ENCODE results near the gene PPM1B.
A peak's percentile ranks its signal among the peaks of the same experiment; 100 is the strongest.
"Not testable (repeated sequence)": the region's sequence is repeated elsewhere in the genome, so short reads cannot be mapped to it uniquely, and the experiment has no call there.

PPM1B gene

DNA sequence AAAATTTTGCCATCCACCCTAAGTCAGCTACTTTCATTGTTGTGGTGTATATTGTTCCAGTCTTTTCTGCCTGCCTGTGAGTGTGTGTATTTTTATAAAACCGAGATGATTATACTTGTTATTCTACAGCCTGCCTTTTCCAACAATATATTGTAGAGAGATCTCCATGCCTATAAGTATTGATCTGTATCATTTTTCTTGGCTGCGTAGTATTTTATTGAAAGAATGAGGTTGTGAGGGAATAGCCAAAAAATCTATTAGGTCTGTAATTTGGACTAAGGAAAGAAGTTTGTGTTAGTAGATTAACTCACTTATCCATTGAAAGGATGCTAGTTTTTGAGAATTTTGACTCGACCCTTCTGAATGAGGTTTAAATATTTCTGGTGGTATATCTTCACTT is 34.9 kb downstream of the PPM1B start:
- no peak for DNase-seq

DNA sequence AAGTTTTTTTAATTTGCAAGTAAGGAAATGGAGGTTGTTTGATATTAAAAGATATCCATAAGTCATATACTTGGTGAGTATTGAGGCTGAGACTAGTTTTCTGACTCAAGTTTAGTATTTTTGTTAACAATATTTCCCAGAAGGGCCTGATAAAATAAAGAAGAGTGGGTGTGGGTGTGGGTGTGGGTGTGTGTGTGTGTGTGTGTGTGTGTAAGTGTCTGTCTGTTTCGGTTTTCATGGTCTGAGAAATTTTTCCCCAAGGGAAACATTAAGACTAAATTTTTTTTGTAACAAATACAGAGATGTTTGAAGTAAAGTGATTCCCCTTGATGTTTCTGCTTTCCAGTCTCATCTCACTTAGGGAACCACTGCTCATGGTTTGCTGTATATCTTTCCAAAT is 36.5 kb downstream of the PPM1B start:
- no peak for DNase-seq

DNA sequence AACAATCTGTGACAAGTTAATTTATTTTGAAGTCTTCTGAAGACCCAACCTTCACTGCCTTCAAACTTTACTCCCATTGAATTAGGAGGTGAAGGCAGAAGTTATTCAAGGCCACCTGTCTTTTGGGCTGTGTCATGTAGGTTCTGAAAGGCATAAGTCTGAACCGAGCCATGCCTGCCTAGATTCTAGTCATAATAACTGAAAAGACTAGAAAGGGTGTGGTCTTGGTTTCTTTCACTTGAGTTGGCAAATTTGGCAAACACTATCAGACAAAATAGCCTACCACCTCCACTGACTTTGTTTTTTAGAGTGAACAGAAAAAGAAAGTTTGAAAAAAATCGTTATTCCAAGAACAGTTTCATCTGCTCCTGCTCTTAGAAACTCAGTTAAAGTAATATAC is 38.4 kb downstream of the PPM1B start:
- DNase-seq: no peak

DNA sequence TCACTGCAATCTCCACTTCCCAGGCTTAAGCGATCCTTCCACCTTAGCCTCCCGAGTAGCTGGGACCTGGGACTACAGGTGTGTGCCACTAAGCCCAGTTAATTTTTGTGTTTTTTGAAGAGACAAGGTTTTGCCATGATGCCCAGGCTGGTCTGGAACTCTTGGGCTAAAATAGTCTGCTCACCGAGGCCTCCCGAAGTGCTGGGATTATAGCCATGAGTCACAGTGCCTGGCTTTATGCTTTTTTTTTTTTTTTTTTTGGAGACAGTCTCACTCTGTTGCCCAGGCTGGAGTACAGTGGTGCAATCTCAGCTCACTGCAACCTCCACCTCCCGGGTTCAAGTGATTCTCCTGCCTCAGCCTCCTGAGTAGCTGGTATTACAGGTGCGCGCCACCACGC is 39.0 kb downstream of the PPM1B start:
- DNase-seq: not testable (repeated sequence)

DNA sequence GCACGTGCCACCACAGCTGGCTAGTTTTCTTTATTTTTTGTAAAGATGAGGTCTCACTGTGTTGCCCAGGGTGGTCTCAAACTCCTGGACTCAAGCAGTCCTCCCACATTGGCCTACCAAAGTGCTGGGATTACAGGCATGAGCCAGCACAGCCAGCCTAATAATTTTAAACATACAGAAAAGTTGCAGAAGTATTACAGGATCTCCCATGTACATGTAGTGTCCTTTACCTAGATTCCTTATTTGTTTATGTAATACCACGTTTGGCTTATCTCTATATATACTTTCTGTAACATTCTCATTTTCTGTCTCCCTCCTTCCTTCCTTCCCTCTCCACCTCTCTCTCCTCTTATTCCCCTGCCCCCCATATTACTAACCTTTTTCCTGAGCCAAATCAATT is 41.7 kb downstream of the PPM1B start:
- DNase-seq: no peak

DNA sequence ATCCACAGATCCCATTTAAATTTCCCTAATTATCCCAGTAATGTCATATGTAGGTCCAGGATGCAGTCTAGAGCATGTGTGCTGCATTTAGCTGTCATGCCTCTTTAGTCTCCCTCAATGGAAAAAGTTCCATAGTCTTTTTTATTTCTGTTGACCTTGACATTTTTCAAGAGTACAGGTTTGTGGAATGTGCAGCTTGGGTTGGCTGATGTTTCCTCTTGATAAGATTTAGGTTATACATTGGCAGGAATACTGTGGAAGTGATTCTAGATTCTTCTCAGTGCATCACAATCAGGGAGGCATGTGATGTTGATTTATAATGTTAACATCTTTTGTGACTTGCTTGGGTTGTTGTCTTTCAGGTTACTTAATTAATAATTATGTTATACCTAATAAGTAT is 42.5 kb downstream of the PPM1B start:
- DNase-seq: no peak

DNA sequence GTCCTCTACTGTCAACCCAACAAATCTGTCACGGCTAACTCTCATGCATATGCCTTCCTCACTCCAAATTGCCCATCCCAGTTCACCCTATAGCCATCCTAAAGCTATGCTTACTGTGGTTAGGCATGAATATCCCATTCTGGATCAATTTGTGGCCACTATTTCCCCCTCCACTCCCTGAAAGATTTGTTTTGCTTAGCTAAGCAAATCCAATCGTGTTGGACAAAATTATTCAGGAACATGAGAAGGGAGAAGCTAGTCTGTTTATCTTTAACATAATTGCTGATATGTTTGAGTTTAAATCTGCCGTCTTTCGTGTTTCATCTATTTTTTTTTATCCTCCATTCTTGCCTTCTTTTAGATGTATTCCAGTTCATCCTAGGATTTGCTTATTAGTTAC is 43.6 kb downstream of the PPM1B start:
- DNase-seq: no peak

DNA sequence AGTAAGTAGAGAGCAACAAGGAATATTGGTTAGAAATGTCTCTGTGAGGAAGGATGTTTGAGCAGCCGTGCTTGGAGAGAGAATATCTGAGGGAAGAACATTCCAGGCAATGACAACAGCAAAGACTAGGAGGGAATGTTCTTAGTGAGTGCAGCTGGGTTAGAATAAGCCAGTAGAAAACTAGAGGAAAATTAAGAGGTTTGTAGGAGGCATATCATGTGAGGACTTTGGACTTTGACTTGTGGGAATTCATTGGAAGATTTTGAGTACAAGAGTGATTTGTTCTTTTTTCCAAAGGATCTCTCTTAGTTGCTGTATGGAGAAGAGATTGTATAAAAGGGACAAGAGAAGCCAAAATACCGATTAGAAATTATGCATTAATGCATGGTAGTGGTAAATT is 47.2 kb downstream of the PPM1B start:
- no peak for DNase-seq

DNA sequence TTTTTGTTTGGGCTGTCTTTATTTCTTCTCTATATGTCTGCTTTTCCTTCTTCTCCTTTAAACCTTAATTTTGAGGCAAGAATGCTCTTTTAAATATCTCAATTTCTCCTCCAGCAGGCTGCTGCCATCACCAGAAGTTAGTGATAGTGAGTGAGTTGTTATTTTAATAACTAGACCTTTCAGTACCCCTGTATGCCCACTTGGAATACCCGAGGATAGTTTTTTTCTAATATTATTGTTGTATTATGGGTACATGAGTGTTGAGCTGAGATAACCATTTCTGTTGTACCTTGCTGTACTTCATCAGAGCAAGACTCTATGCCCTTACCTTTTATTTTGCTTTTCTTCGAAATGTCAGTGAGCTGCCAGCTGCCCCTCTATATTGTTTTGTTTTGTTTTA is 50.1 kb downstream of the PPM1B start:
- no peak for DNase-seq

DNA sequence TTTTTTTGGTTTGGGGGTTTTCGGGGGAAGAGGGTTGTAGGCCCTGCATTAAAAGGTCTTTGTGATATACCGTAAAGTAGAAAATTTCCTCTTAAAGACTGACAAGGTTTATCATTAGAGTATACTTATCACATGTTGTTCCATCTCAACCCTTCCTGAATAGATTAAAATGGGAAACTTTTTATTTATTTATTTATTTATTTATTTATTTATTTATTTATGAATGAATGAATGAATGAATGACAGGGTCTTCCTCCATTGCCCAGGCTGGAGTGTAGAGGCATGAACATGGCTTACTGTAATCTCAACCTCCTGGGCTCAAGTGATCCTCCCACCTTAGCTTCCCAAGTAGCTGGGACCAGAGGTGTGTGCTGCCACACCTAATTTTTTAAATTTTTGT is 58.1 kb downstream of the PPM1B start:
- DNase-seq: no peak

DNA sequence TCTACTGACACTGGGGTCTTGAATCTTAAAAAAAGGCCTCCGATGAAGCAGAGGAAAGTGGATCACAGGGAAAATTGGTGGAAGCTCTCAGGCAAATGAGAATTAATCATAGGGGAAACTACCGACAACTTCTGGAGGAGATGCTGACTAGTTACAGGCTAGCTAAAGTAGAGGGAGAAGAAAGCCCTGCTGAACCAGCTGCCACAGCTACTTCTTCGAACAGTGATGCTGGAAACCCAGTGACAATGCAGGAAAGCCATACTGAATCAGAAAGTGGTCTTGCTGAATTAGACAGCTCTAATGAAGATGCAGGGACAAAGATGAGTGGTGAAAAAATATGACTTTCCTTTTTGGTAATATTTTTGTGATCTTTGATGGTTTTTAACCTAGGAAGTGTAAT is 61.7 kb downstream of the PPM1B start:
- no peak for DNase-seq

DNA sequence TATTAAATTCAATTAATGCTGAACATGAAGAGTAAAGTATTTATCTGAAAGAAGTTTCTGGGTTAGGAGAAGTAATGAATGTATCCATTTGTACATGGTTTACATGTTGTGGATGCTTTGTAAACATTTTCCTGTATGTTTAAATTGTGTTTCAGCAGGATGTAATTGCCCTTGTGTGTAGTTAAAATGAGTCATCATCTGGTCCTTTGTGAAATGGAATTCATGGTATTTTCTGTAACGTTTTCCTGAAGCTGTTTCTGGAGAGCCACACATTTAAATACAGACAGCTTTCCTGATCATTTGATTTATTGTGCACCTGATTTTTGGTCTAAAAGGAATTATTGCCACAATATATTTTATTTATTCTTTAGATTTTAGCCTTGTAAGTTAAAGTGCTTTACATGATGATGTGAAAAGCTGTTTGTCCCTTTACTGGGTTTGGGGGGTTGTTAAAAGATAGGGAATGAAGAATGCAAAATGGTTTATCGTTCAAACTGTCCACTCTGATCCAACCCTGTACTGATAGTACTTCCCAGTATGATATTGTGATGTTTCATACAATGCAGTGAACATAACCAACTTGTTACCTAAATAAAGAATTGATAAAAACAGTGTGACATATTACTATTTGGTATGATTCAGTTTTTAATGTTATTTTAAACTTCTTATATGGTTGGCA is 64.9 kb downstream of the PPM1B start:
- peak; percentile 55 for DNase-seq

DNA sequence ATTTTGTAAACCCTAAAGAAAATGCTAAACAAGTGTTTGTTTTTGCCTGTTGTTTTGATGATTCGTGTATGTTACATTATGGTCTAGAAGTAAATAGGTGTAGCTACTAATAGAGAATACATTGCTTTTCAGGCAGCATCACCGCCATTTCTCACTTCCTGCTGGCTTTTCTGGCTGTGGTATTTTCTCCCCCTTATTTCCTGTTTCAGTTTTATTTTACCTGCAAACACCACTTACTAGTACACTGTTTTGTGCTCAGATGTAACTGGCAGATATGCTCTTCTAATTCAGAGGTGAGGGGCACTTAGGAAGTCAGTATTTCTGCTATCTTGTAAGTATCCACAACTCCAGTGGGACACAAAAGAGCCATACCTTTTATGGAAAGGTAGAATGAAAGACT is 68.5 kb downstream of the PPM1B start:
- DNase-seq: no peak

DNA sequence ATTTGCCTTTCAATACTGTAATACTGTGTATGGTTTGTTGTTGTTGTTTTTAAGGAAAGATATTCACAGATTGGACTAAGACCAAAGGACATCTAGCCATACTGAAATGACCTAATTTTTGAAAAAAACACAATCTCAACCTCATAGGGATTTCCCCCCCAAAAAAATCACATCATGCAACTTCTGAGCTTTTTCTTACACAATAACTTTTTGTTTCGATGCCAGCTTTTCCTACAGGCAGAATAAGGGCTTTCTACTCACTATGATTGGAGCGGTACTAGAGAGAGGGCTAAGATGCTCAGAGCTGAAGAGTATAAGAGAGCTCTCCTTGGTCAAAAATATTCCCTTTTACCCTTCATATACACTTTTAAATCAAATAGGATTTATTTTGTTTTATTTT is 74.2 kb downstream of the PPM1B start:
- DNase-seq: no peak

DNA sequence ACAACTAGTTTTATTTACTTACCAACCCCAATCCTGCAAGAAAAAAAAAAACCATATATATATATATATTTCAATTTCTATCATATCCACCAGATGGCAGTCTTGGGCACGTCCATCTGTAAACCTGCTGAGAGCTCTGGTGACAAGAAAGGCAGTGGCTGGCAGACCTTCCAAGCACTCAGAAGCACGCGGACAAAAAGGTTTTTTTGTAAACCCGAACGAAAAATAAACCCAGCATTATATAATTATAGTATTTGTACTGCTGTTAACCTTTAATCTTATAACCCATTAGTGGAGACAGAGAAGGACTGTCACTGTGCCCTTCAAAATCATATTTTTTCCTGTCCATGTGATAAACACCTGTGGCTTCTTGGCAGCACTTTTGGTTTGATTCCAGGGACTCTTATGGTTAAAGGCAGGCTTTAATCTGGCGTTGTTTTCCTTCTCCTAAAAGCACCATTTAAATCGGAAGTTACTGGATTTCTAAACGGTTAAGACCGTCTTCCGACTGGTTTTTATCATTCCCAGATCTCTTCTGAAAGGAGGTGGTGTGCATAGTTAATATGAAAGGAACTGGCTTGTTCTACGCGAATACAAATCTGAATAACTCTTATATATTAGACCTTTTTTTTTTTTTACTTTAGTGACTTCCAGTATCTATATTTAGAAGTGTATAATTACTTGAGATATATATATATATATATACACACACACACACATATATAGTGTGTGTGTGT is 75.6 kb downstream of the PPM1B start:
- peak; percentile 78 for DNase-seq

DNA sequence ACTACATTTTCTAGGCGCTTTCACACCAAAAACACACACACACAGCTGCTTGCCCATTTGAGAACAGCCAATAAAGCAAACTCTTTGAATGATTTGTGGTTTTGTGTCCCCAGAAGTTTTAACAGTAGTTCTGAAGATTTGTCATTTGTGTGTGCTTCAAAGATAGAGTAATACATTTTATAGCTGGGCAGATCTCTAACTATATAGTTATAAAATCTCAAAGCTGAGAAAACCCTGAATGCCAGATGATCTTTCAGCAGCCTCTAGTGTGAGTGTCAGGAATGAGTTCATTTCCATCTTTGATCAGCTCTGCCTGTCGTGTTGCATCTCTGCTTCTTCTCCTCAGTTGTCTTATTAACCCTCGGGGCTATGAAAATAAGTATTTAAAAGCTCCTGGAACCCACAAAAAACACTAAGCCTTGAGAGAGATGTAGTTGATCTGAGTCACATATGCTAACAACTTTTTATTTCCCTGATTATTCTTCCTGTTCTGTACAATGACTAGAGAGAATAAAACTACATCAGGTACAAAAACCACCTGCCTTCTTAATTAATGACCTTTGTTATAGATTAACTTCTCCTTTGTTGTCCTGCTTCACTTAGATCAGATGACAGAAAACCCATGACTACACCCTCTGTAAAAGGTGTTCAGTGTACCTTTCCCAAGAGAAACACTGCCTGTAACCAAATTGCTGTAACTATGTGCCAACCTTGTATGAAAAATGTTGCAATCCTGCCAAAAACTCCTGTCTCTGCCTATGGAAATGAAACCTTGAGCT is 76.6 kb downstream of the PPM1B start:
- peak; percentile 67 for DNase-seq

DNA sequence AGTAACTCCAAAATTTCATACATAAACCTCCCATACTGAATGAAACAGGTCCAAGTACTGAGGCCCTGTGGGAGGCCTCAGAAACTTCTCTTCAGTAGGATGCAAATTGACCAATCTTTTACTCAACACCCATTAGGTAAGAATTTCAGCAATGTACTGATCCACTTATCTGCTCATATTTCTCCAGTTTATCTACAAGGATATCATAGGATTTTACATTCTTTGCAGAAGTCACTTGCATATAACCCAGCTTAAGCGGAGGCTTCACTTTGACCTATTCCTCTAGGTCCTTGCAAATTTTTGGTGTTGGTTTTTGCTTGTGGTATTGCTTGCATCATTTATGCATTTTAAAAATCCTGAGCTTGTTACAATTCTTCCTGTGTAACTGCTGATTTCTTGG is 77.8 kb downstream of the PPM1B start:
- DNase-seq: no peak

DNA sequence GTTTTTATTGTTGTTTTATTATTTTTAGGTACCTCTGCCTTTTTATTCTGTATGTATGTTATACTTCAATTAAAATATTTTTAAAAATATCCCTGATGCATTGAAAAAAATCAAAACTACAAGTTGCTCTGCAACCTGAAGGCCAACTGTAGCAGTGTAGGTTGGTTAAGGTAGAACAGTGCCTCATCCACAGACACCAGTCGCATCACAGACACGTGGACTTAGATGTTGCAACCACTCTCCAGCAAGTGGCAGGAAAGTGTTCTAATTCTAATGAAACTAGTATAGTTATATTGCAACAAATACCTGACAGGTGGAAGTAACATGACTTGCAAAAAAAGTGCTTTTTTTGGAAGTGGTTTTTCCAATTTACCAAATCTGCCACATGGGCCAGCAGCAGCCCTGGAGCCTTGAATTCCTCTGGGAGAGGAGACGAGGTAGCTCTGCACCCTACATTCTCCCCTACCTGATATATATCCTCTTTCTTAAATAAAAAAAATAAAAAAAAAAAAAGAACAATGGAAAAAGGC is 78.2 kb downstream of the PPM1B start:
- no peak for DNase-seq

DNA sequence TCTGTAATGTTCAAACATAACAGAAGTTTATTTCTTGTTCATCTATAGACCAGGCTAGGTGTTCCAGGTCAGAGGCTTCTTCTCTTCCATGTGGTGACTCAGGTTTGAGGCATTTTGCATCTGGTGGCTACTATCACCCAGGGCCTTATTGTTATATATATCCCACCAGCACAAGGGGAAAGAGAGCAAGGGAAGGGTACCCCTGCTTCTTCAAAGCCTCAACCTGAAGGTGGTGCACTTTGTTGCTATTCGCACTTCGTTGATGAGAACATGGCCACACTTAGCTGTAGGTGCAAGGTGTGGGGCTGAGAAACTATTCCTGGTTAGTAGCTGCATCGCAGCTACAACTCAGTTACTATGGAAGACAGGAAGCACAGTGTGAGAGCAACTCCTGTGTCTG is 79.2 kb downstream of the PPM1B start:
- no peak for DNase-seq

DNA sequence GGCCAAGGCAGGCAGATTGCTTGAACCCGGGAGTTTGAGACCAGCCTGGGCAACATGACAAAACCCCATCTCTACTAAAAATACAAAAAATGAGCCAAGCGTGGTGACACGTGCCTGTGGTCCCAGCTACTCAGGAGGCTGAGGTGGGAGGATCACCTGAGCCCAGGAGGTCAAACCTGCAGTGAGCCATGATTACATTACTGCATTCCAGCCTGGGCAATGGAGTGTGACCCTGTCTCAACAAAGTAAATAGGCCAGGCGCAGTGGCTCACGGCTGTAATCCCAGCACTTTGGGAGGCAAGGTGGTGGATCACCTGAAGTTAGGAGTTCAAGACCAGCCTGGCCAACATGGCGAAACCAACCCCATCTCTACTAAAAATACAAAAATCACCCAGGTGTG is 80.6 kb downstream of the PPM1B start:
- peak; percentile 26 for DNase-seq

DNA sequence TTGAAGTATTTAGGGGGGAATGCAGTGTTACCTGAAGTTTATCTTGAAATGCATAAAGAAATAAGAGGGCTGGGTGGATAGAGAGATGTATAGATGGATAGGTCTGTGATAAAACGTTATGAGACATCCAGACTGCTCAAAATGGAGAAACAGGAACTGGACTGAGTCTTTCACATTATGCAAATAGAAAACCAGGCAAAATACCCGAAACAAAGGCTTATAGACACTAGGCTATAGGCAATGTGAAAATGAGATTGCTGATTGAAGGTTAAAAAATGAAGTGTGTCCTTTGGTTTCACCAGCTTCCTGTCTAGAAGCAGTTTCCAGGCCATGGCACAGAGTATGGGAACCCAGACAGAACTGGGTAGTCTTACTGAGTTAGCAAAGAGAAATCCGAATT is 81.7 kb downstream of the PPM1B start:
- no peak for DNase-seq

DNA sequence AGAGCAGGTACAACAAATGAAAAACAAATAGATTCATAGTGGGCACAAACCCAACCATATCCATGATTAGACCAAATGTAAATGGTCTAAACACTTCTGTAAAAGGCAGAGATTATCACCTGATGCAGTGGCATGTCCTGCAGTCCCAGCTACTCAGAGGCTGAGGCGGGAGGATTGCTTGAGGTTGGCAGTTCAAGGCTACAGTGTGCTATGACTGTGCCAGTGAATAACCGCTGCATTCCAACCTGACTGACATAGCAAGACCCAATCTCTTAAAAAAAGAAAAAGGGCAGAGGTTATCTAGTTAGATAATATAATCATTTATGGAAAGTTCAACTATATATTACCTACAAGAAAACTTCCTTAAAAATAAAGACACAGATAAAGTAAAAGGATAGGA is 85.3 kb downstream of the PPM1B start:
- no peak for DNase-seq

DNA sequence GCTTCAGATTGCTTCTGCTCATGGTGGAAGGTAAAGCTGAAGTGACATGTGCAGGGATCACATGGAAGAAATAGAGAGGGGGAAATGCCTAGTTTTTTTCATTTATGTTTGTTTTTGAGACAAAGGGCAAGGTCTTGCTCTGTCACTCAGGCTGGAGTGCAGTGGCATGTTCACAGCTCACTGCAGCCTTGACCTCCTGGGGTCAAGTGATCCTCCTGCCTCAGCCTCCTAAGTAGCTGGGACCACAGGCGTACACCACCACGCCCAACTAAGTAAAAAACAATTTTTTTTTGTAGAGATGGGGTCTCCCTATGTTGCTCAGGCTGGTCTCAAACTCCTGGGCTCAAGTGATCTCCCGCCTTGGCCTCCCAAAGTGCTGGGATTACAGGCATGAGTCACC is 87.0 kb downstream of the PPM1B start:
- not testable (repeated sequence) for DNase-seq

DNA sequence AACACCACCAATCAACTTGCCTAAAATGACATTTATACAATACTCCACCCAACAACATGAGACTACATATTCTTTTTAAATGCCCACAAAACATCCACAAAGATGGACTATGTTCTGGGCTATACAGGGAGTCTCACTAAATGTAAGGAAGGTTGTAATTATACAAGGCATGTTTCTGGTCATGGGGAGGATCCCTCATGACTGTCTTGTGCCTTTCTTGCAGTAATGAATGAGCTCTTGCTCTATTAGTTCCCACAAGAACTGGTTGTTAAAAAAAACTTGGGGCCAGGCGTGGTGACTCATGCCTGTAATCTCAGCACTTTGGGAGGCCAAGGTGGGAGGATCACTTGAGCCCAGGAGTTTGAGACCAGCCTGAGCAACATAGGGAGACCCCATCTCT is 89.1 kb downstream of the PPM1B start:
- not testable (repeated sequence) for DNase-seq
